Glutamatergic neuron (in vitro differentiated cells): ENCODE results near the gene BAAT. TPM values are rescaled to one million over a fixed set of nuclear protein-coding genes. Genes with fewer than 3 reads are reported as not detected.

Source experiments
- DNase-seq: peaks from one replicate; pipeline ENCODE4 v3.0.0; 2022
- H3K27ac Mint-ChIP-seq: one replicate; pipeline ENCODE4 v1.8.0; 2020; ENCODE audit warnings: mild to moderate bottlenecking, mixed read lengths, inconsistent platforms; ENCODE audit not compliant: unreplicated experiment
- H3K27me3 Mint-ChIP-seq: one replicate; pipeline ENCODE4 v1.8.0; 2020; ENCODE audit warnings: mild to moderate bottlenecking, moderate library complexity, mixed read lengths, inconsistent platforms; ENCODE audit not compliant: unreplicated experiment
- H3K36me3 Mint-ChIP-seq: one replicate; pipeline ENCODE4 v1.8.0; 2020; ENCODE audit warnings: mild to moderate bottlenecking, mixed read lengths, inconsistent platforms; ENCODE audit not compliant: unreplicated experiment
- H3K4me1 Mint-ChIP-seq: one replicate; pipeline ENCODE4 v1.8.0; 2020; ENCODE audit warnings: mild to moderate bottlenecking, low read depth, mixed read lengths, inconsistent platforms; ENCODE audit not compliant: unreplicated experiment
- H3K4me3 Mint-ChIP-seq: one replicate; pipeline ENCODE4 v1.8.0; 2020; ENCODE audit warnings: mild to moderate bottlenecking, mixed read lengths, inconsistent platforms; ENCODE audit not compliant: unreplicated experiment
- H3K9me3 Mint-ChIP-seq: one replicate; pipeline ENCODE4 v1.8.0; 2020; ENCODE audit warnings: mild to moderate bottlenecking, moderate library complexity, mixed read lengths, inconsistent platforms; ENCODE audit not compliant: unreplicated experiment
- CTCF ChIP-seq: fragments of 200-600 bp; sonication (generic); IDR thresholded peaks from one replicate; pipeline ENCODE4 v1.5.0; 2021; ENCODE audit not compliant: partially characterized antibody, unreplicated experiment
- total RNA-seq: library from RNA; stranded (reverse); fragmentation: NEBNext Ultra II Directional; extraction: Animal tissue kit (Norgen Biotek cat#: 25700); gene quantifications from one replicate; pipeline ENCODE4 v1.2.1, GENCODE V29; 2021; ENCODE audit not compliant: unreplicated experiment

Gene BAAT
- total RNA-seq, 1 donor from 2014 or later = 0.54 TPM

GRCh38 chr9:101398930-101399642 lies 14.3 kb upstream of the BAAT start:
- no peak for DNase-seq
- Mint-ChIP-seq H3K4me1 (peaks cover 11% of the 10 kb centered on the region), H3K27me3 (peaks cover 6% of the 10 kb centered on the region), H3K4me3 (peak overlapping the region; percentile 99), H3K36me3 (peaks cover 48% of the 10 kb centered on the region), H3K9me3 (peaks cover 13% of the 10 kb centered on the region), H3K27ac (peak overlapping the region; percentile 100)
- TF ChIP-seq CTCF = no peak

DNA sequence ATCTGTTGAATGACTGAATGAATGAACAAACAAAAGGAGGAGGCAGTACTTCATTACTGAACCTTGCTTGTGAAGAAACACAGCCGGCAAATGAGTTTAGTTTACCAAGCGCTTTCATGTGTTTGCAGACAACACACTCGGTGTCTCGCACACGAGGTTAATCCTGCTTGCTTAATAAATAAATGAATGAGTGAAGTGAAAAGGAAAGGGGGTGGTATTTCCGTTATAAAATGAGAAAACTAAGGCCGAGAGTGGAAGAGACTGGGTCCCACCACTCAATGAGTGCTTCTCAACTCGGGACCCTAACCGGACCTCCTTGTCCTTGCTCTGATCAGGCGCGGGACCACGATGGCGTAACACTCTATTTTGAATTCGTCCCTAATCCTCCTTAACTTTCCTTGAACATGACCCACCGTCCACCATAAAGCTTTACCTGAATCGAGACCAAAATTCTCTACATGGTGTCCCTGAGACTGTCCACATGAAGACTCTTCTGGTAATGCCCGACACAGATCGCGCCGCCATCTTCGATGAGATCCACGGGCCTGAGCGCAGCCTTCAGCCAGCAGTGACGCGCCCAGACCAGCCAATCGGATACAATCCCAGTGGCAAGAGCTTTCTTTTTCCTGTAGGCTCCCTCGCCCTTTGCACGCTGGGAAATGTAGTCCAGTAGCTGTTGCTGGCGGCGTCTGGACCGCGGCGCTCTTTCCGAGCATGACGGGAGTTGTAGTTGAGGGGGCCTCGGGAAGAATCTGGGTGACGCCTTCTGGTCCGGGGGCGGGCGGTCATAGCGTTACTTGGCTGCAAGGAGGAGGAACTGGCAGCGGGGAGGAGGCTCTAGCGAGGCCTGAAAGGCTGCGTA lies 13.5 kb upstream of the BAAT start, which contains the start of the genes MRPL50 and ZNF189:
TSS of gene MRPL50 (minus strand) at position 551 of the 862 bp plus-strand sequence. CDS start at position 525, 26 bp downstream.
TSS of gene ZNF189 (plus strand) at position 784 of the 862 bp plus-strand sequence. CDS start 306 bp downstream, outside the sequence.
- peak within 1 kb of the TSS; percentile 100 for H3K27ac Mint-ChIP-seq
- peaks cover 41% of the 10 kb centered on the region for H3K36me3 Mint-ChIP-seq
- H3K27me3 Mint-ChIP-seq = peaks cover 6% of the 10 kb centered on the region
- peaks cover 13% of the 10 kb centered on the region for H3K9me3 Mint-ChIP-seq
- peak within 1 kb of the TSS; percentile 99 for H3K4me3 Mint-ChIP-seq
- TF ChIP-seq CTCF = no peak
- DNase-seq = peak; percentile 95
- peaks cover 11% of the 10 kb centered on the region for H3K4me1 Mint-ChIP-seq

DNA sequence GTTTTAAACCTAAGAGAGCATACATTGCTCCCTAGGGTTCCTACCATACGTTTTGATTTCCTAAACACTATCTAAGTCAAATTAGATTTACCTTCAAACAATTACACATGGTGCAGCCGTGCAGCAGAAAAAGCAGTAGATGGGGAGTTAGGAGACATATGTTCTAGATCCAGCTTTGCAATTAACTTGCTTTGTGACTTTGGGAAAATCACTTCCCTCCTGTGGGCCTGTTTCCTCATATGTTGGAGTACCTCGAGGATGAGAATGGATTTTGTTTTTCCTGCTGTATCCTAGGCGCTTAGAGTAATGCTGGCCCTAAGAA lies 12.9 kb upstream of the BAAT start:
- peaks cover 41% of the 10 kb centered on the region for H3K36me3 Mint-ChIP-seq
- TF ChIP-seq CTCF = no peak
- peak overlapping the region; percentile 99 for H3K4me3 Mint-ChIP-seq
- H3K27me3 Mint-ChIP-seq = peaks cover 6% of the 10 kb centered on the region
- H3K4me1 Mint-ChIP-seq = peaks cover 11% of the 10 kb centered on the region
- no peak for DNase-seq
- H3K27ac Mint-ChIP-seq = peak overlapping the region; percentile 100
- peaks cover 13% of the 10 kb centered on the region for H3K9me3 Mint-ChIP-seq

DNA sequence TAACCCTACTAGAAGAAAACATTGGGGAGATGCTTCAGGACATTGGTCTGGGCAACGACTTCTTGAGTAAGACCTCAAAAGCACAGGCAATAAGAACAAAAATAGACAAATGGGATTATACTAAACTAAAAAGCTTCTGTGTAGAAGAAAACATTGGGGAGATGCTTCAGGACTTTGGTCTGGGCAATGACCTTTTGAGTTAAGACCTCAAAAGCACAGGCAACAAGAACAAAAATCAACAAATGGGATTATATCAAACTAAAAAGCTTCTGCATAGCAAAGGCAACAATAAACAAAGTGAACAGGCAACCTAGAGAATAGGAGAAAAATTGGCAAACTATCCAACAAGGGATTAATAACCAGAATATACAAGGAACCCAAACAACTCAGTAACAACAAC lies 9.9 kb upstream of the BAAT start:
- Mint-ChIP-seq H3K27me3 (peaks cover 6% of the 10 kb centered on the region), H3K36me3 (peaks cover 35% of the 10 kb centered on the region), H3K27ac (no peak overlapping the region), H3K4me1 (no peaks in the 10 kb centered on the region), H3K4me3 (no peak overlapping the region), H3K9me3 (peaks cover 9% of the 10 kb centered on the region)
- DNase-seq = no peak
- no peak for TF ChIP-seq CTCF
